Common myeloid progenitor, CD34-positive (primary cell): ENCODE measurements around the gene CKM.
A peak's percentile ranks its signal among the peaks of the same experiment; 100 is the strongest.

Source experiments
- CTCF ChIA-PET: fragments of 350-600 bp; sonication (Branson Sonifier 250); formaldehyde crosslinking; loops from one replicate; lab custom pipeline; 2021; ENCODE audit warnings: antibody characterized with exemption; lab: Charles Lee
- POLR2A ChIA-PET: fragments of 350-600 bp; sonication (Branson Sonifier 250); formaldehyde crosslinking; loops from one replicate; lab custom pipeline; 2021; ENCODE audit warnings: antibody characterized with exemption; lab: Charles Lee
- DNase-seq, 3 donors: peaks; one replicate each; pipeline versions ENCODE4 v3.0.0 to v3.0.0-alpha.2; 2013
- H3K27ac ChIP-seq, 2 experiments: 1 replicate in 1 of 2; 2 replicates in 1 of 2; pipeline ENCODE4 v1.7.0; 2013; ENCODE audit warnings: inconsistent platforms in 2 of 2, low read length in 2 of 2, mild to moderate bottlenecking in 2 of 2, low read depth in 1 of 2, moderate library complexity in 1 of 2; ENCODE audit not compliant: severe bottlenecking in 2 of 2, insufficient read depth in 1 of 2, poor library complexity in 1 of 2
- H3K27me3 ChIP-seq, 5 experiments: replicated peaks in 2 of 5; 1 replicate in 3 of 5; 2 replicates in 2 of 5; pipeline versions ENCODE4 v1.6.1 to v1.7.0; 2013; ENCODE audit warnings: low read length in 4 of 5, mild to moderate bottlenecking in 2 of 5, moderate library complexity in 2 of 5, inconsistent platforms in 1 of 5; ENCODE audit not compliant: insufficient read depth in 5 of 5, control insufficient read depth in 4 of 5
- H3K36me3 ChIP-seq, 4 experiments: 1 replicate in 2 of 4; 2 replicates in 2 of 4; pipeline versions ENCODE4 v1.6.1 to v1.7.0; 2013; ENCODE audit warnings: low read length in 3 of 4, control low read depth in 1 of 4, mild to moderate bottlenecking in 1 of 4; ENCODE audit not compliant: control insufficient read depth in 4 of 4, insufficient read depth in 4 of 4
- H3K4me1 ChIP-seq, 4 experiments: 1 replicate in 3 of 4; 2 replicates in 1 of 4; pipeline versions ENCODE4 v1.6.1 to v1.7.1; 2013; ENCODE audit warnings: low read length in 3 of 4, mild to moderate bottlenecking in 3 of 4, control low read depth in 1 of 4, inconsistent platforms in 1 of 4, moderate library complexity in 1 of 4; ENCODE audit not compliant: control insufficient read depth in 4 of 4, insufficient read depth in 4 of 4; ENCODE audit errors: control extremely low read depth in 1 of 4
- H3K4me3 ChIP-seq, 7 experiments: 1 replicate in 4 of 7; 2 replicates in 3 of 7; pipeline versions ENCODE4 v1.5.1 to v1.7.0; 2013; ENCODE audit warnings: mild to moderate bottlenecking in 7 of 7, low read length in 6 of 7, moderate library complexity in 6 of 7, inconsistent platforms in 2 of 7, low read depth in 2 of 7, control low read depth in 1 of 7; ENCODE audit not compliant: insufficient read depth in 4 of 7, control insufficient read depth in 1 of 7; ENCODE audit errors: extremely low read depth in 1 of 7
- H3K9me3 ChIP-seq, 5 experiments: 1 replicate in 4 of 5; 2 replicates in 1 of 5; pipeline versions ENCODE4 v1.6.1 to v1.7.1; 2013; ENCODE audit warnings: low read length in 4 of 5, mild to moderate bottlenecking in 2 of 5, inconsistent platforms in 1 of 5, low read depth in 1 of 5, moderate library complexity in 1 of 5; ENCODE audit not compliant: control insufficient read depth in 4 of 5, insufficient read depth in 2 of 5; ENCODE audit errors: control extremely low read depth in 1 of 5
- WGBS: methylation state at CpG from one replicate; pipeline ENCODE4 v1.1.5; 2013; ENCODE audit not compliant: insufficient coverage; 5-methylcytosine and 5-hydroxymethylcytosine counted together

Gene CKM

DNA sequence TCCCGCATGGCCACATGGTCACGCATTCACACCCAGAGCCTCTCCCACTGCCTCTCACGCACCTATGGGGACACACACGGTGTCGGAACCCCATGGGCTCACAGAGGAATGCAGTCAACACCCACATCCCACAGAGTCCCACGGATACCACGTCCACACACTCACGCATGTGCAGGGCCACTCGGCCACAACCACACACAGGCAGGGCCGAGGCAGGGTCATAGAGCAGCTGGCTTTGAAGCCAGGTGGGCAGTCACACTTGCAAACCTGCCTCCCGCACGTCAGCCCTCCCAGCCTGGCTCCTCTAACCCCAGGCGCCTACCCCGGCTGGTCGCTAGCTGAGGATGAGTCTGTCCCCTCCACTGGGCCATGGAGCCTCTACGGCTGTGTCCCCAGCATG is 39.6 kb upstream of the CKM start:
- peaks cover 4 to 59% (median 24%) of the 10 kb centered on the region in 4 experiments for H3K36me3 ChIP-seq

DNA sequence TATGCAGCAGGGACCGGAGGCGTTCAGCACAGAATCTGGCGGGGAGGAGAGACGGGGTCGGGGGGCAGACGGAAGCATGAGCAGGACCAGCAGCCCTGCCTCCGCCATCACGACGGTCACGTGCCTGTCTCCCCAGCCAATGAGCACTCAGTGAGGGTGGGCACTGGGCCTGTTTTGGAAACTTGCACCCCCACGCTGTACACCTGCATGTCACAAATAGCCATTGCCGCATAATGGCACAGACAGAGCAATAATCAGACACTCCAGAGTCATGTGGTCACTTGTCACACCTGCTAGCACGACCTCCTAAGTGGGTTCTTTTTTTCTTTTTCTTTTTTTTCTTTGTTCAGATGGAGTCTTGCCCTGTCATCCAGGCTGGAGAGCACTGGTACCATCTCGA is 38.9 kb upstream of the CKM start:
- ChIA-PET POLR2A (interaction anchor here (0.6 kb wide), 1 partner anchor 101 kb away, joined by 3 read pairs; no protein-coding TSS in a partner anchor), CTCF (interaction anchor here (0.7 kb wide), 1 partner anchor 11 kb away, joined by 3 read pairs; no protein-coding TSS in a partner anchor)
- no peaks in the 10 kb centered on the region for H3K27me3 ChIP-seq
- H3K36me3 ChIP-seq: peaks cover 4 to 66% (median 28%) of the 10 kb centered on the region in 4 experiments
- no peak overlapping the region for H3K4me3 ChIP-seq
- no peaks in the 10 kb centered on the region for H3K4me1 ChIP-seq
- 94% methylated on average over 12 of the region's 14 CpGs for WGBS
- no peak for DNase-seq
- H3K9me3 ChIP-seq: no peaks in the 10 kb centered on the region
- H3K27ac ChIP-seq: no peak overlapping the region

More for the DNA sequence above, 39.6 kb upstream of the CKM start:
- no peak for DNase-seq
- H3K4me3 ChIP-seq: no peak overlapping the region
- ChIA-PET POLR2A (no interaction called here), CTCF (no interaction called here)
- WGBS: 92% methylated on average over 14 of the region's 16 CpGs
- no peaks in the 10 kb centered on the region for H3K4me1 ChIP-seq
- no peak overlapping the region for H3K27ac ChIP-seq
- no peaks in the 10 kb centered on the region for H3K9me3 ChIP-seq
- no peaks in the 10 kb centered on the region for H3K27me3 ChIP-seq

DNA sequence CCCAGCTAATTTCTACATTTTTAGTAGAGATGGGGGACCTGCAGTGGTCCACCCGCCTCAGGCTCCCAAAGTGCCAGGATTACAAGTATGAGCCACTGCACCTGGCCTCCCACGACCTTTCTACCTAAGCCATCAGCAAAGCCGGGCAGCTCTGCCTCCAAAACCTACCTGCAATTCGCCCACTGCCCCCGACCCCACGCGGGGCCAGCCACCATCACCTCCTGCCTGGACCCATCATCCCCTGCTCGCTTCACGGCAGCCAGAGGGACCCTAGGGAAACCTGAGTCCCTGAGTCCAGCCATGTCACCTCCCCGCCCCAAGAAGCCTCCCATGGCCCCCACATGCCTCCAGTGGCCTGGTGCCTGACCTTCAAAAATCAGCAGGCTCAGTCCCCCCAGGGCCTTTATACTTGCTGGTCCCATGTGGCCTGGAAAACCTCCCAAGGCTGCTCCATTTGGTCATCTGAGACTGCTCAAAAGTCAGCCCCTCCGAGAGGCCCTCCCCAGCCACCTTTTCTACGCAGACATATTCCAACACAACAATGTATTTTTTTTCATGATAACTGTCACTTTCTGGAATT is 35.6 kb upstream of the CKM start:
- DNase-seq: no peak
- Histone ChIP-seq H3K9me3 (no peaks in the 10 kb centered on the region), H3K4me1 (no peaks in the 10 kb centered on the region), H3K27me3 (no peaks in the 10 kb centered on the region), H3K36me3 (peaks cover 4 to 77% (median 36%) of the 10 kb centered on the region in 4 experiments), H3K4me3 (no peak overlapping the region), H3K27ac (no peak overlapping the region)
- POLR2A ChIA-PET: no interaction called here
- 94% methylated on average over 10 of the region's 12 CpGs for WGBS
- CTCF ChIA-PET: no interaction called here

DNA sequence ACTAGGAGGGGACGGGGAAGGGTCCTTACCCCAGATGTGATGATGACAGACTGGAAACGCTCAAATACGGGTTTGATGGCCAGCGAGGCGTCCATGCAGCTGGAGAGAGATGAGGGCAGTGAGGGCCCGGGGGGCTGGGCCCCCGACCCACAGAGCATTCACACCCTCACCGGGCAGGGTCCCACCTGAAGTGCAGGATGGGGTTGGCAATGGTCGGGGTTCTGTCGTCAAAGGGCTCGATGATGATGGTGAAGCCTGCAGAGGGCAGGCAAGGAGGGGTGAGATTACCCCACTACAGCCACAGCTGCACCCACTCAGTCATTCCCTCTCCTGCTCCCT is 34.7 kb upstream of the CKM start:
- no peak for DNase-seq
- H3K9me3 ChIP-seq: no peaks in the 10 kb centered on the region
- H3K4me3 ChIP-seq: no peak overlapping the region
- H3K36me3 ChIP-seq: peaks cover 4 to 70% (median 36%) of the 10 kb centered on the region in 4 experiments
- no peaks in the 10 kb centered on the region for H3K4me1 ChIP-seq
- POLR2A ChIA-PET: no interaction called here
- H3K27me3 ChIP-seq: no peaks in the 10 kb centered on the region
- CTCF ChIA-PET: no interaction called here
- WGBS: 95% methylated on average over 9 of the region's 11 CpGs
- no peak overlapping the region for H3K27ac ChIP-seq

DNA sequence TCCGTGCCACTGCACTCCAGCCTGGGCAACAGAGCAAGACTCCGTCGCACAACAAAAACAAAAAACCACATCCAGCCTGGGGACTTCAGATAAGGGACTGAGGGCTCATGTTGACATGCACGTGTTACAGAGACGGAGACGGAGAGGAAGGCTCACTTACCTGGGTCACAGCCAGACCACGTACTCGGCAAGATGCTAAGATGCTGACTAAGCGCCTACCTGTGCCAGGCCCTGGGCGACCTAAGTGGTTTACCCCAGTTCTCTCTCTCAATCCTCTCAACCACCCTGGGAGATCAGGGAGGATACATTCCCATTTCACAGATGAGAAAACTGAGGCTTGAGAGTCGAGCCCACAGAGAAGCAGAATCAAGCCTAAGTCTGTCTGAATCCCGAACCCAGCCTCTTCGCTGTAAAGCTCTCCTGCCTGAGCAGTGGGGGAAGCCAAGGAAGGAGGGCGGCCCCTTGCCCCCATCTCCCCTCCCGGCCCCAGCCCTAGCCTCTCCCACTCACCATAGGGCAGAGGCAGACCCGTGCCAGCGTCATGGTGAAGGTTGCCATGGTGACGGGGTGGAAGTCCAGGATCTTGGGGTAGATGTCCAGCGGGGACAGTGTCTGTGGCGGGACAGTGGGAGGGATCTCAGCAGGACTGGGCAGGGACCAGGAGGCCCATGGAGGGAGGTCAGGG is 34.2 kb upstream of the CKM start:
- peak; percentile 12 to 64 (median 42) for DNase-seq
- Histone ChIP-seq H3K4me3 (no peak overlapping the region), H3K9me3 (no peaks in the 10 kb centered on the region), H3K27ac (no peak overlapping the region), H3K36me3 (peaks cover 7 to 71% (median 37%) of the 10 kb centered on the region in 4 experiments), H3K27me3 (no peaks in the 10 kb centered on the region), H3K4me1 (no peaks in the 10 kb centered on the region)
- whole genome bisulfite sequencing: 81% methylated on average over 15 of the region's 20 CpGs
- ChIA-PET POLR2A (no interaction called here), CTCF (no interaction called here)

DNA sequence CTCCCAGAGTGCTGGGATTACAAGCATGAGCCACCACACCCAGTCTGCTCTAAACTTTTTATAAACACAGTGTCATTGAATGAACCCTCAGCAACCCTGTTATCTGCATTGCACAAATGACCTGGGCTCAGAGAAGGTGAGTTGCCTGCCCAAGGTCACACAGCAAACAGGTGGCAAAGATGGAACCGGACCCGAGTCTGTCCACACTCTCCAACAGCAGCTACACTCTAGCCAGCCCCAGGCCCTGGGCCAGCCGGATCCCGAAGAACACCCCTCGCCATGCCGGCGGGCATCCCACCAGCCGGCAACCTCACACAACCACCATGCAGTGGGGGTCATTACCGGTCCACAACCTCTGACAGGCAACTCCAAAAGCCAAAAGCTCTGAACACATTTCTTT is 33.2 kb upstream of the CKM start:
- 96% methylated on average over 9 of the region's 9 CpGs for WGBS
- Histone ChIP-seq H3K4me1 (no peaks in the 10 kb centered on the region), H3K27me3 (no peaks in the 10 kb centered on the region), H3K27ac (no peak overlapping the region), H3K4me3 (no peak overlapping the region), H3K9me3 (no peaks in the 10 kb centered on the region), H3K36me3 (peaks cover 4 to 72% (median 34%) of the 10 kb centered on the region in 4 experiments)
- no peak for DNase-seq
- CTCF ChIA-PET: interaction anchor here (0.9 kb wide), 1 partner anchor 11 kb away, joined by 4 read pairs; no protein-coding TSS in a partner anchor
- POLR2A ChIA-PET: no interaction called here

DNA sequence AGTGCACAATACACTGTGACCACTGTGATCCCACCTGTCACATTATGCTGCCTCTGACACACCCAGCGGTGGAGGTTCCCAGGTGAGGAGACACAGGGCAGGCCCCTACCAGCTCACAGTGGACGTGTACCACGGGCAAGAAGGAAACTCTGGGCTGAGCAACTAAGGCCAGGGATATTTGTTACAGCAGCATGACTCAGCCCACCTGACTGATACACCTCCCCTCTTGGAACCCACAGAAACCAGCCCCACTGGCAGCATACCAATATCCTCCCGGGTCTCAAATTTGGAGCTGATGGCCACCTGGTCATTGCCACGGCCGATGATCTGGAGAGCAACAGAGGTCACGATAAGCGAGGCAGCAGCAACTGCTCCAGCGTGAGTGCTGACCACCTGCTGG is 32.7 kb upstream of the CKM start:
- 100% methylated on average over 8 of the region's 9 CpGs for WGBS
- H3K4me1 ChIP-seq: no peaks in the 10 kb centered on the region
- CTCF ChIA-PET: interaction anchor here (0.9 kb wide), 1 partner anchor 12 kb away, joined by 4 read pairs; no protein-coding TSS in a partner anchor
- no peak overlapping the region for H3K4me3 ChIP-seq
- H3K27me3 ChIP-seq: no peaks in the 10 kb centered on the region
- no peaks in the 10 kb centered on the region for H3K9me3 ChIP-seq
- DNase-seq: no peak
- no peak overlapping the region for H3K27ac ChIP-seq
- POLR2A ChIA-PET: no interaction called here
- peaks cover 4 to 77% (median 35%) of the 10 kb centered on the region in 4 experiments for H3K36me3 ChIP-seq
